Measurements from ENCODE around the gene OGDH. TPM values are rescaled to one million over a fixed set of nuclear protein-coding genes. Genes with fewer than 3 reads are reported as not detected.

The OGDH gene
- total and polyA plus RNA-seq, 2 of the 4 experiments (the other 2 are of a cell fraction): 47.4 to 56.5 TPM

GRCh38 chr7:44557485-44557884 is 48.9 kb upstream of the OGDH start:
- H3K14ac ChIP-seq (replicated peaks; ENCODE audit: low read depth, low read length): no peak overlapping the region
- intact Hi-C loops (cut with micrococcal nuclease) (loop anchor here (2.0 kb wide), 1 partner anchor 317 kb away; no protein-coding TSS in a partner anchor), dilution Hi-C loops (cut with HindIII; ENCODE audit: low sequenced_read_pairs, unreplicated experiment) (no loop called here), in situ Hi-C loops (cut with MboI; ENCODE audit: low sequenced_read_pairs) (loop anchor here (5.0 kb wide), 1 partner anchor 70 kb away; no protein-coding TSS in a partner anchor)
- no peak overlapping the region for H3K56ac ChIP-seq (ENCODE audit: extremely low read depth, insufficient read depth, low read length)
- H2BK5ac ChIP-seq (ENCODE audit: low read depth, low read length, poor library complexity, severe bottlenecking): no peak overlapping the region
- H4K20me1 ChIP-seq (ENCODE audit: insufficient read depth, low read length): no peaks in the 10 kb centered on the region; the same call in 1 of the 2 replicates
- H3K9me3 ChIP-seq (ENCODE audit: control insufficient read depth, insufficient read depth, low read length): no peaks in the 10 kb centered on the region
- no peak overlapping the region for H2AFZ ChIP-seq (replicated peaks; ENCODE audit: low read length, poor library complexity)
- TF ChIP-seq ELK1 (IDR thresholded peaks at IDR 0.05; ENCODE audit: borderline replicate concordance, low read depth, low read length): no peak
- TF ChIP-seq CTCF (conservative IDR thresholded peaks at IDR 0.05; ENCODE audit: low read depth, low read length): no peak
- no peak for TF ChIP-seq CHD1 (IDR thresholded peaks at IDR 0.05; ENCODE audit: low read depth, low read length)
- no peak for TF ChIP-seq POLR2A (IDR thresholded peaks at IDR 0.05; ENCODE audit: low read depth, low read length)
- TF ChIP-seq MXI1 (IDR thresholded peaks at IDR 0.05; ENCODE audit: borderline replicate concordance, low read depth, low read length): no peak
- TF ChIP-seq FOS (IDR thresholded peaks at IDR 0.05; ENCODE audit: low read depth, low read length): no peak
- TF ChIP-seq RFX5 (IDR thresholded peaks at IDR 0.05; ENCODE audit: low read depth, low read length): no peak
- no peak for TF ChIP-seq RAD21 (IDR thresholded peaks at IDR 0.05; ENCODE audit: low read length)
- no peak for TF ChIP-seq NFE2L2 (IDR thresholded peaks at IDR 0.05; ENCODE audit: low read depth, low read length)
- TF ChIP-seq SMC3 (IDR thresholded peaks at IDR 0.05; ENCODE audit: low read depth, low read length): no peak
- no peak for TF ChIP-seq BHLHE40 (IDR thresholded peaks at IDR 0.05; ENCODE audit: low read depth, low read length)
- no peak for TF ChIP-seq RCOR1 (IDR thresholded peaks at IDR 0.05; ENCODE audit: insufficient replicate concordance, low read length)
- H3K9me1 ChIP-seq (ENCODE audit: insufficient read depth, low read length): peaks cover 6% of the 10 kb centered on the region; the same call in 1 of the 2 replicates
- no peak overlapping the region for H4K91ac ChIP-seq (ENCODE audit: insufficient read depth, low read depth, low read length)
- H3K4me2 ChIP-seq (ENCODE audit: low read depth, low read length): no peak overlapping the region
- H2BK120ac ChIP-seq (ENCODE audit: low read depth, low read length): no peak overlapping the region
- no peak overlapping the region for H3K23ac ChIP-seq (ENCODE audit: low read depth, low read length)
- peaks cover 7% of the 10 kb centered on the region for H3K27me3 ChIP-seq (ENCODE audit: control insufficient read depth, insufficient read depth, low read length)
- no CpG with 5 or more reads among the region's 2 CpGs for WGBS, 2 experiments (ENCODE audit: extremely low coverage in 2 of 2, insufficient read length in 1 of 2)
- H3K27ac ChIP-seq (ENCODE audit: insufficient read depth, low read length): no peak overlapping the region
- H2AK9ac ChIP-seq (replicated peaks; ENCODE audit: low read depth, low read length, poor library complexity): no peak overlapping the region
- no peak overlapping the region for H3K4me3 ChIP-seq (ENCODE audit: insufficient read depth, low read depth, low read length)
- DNase-seq (no peak), ATAC-seq (ENCODE audit: low read depth) (no peak)
- H4K5ac ChIP-seq (ENCODE audit: low read depth, low read length): no peak overlapping the region
- no peak overlapping the region for H3K18ac ChIP-seq (ENCODE audit: low read depth, low read length)
- no peak overlapping the region for H2AK5ac ChIP-seq (ENCODE audit: low read depth, low read length)
- H4K8ac ChIP-seq (ENCODE audit: low read depth in 2 of 2, low read length in 2 of 2): no peak overlapping the region
- H2BK20ac ChIP-seq (ENCODE audit: low read depth, low read length): no peak overlapping the region
- no peak overlapping the region for H3K4ac ChIP-seq (ENCODE audit: low read depth, low read length)
- H3K79me1 ChIP-seq (ENCODE audit: low read depth in 1 of 2, low read length in 2 of 2): no peaks in the 10 kb centered on the region
- no peak overlapping the region for H2BK15ac ChIP-seq (ENCODE audit: low read depth, low read length)
- H3K4me1 ChIP-seq (ENCODE audit: control insufficient read depth, insufficient read depth, low read length): peaks cover 2% of the 10 kb centered on the region; the same call in 1 of the 2 replicates
- no peaks in the 10 kb centered on the region for H3K36me3 ChIP-seq (ENCODE audit: control insufficient read depth, insufficient read depth, low read length)
- ChIA-PET CTCF (no interaction called here), POLR2A (ENCODE audit: unreplicated experiment) (no interaction called here)
- no peak overlapping the region for H3K9ac ChIP-seq (ENCODE audit: low read depth, low read length)
- no TSS peak for BruUV-seq (replicated peaks)

Measured in IMR-90 (cell line).